PFSK-1 (cell line): ENCODE data around the gene TCF7L1.

Experiments used
- FOXP2 ChIP-seq: optimal IDR thresholded peaks from 2 replicates; pipeline ENCODE3; 2011; ENCODE audit warnings: borderline replicate concordance, control low read depth, inconsistent platforms; ENCODE audit not compliant: insufficient read depth; ENCODE audit errors: extremely low read length, extremely low read depth
- POLR2AphosphoS5 ChIP-seq: IDR thresholded peaks from 2 replicates; pipeline ENCODE4 v1.6.1; 2012; ENCODE audit warnings: low read depth, mild to moderate bottlenecking, control low read depth, low read length, moderate library complexity
- REST ChIP-seq, 2 experiments: IDR thresholded peaks; 2 replicates each; pipeline versions ENCODE4 v1.6.1 to v1.8.0; 2011 to 2012; ENCODE audit warnings: low read depth in 2 of 2, low read length in 2 of 2, control low read depth in 1 of 2, inconsistent platforms in 1 of 2, mild to moderate bottlenecking in 1 of 2, moderate library complexity in 1 of 2; ENCODE audit not compliant: insufficient read depth in 1 of 2
- SIN3A ChIP-seq: IDR thresholded peaks from 2 replicates; pipeline ENCODE4 v1.6.1; 2012; ENCODE audit warnings: mild to moderate bottlenecking, low read length, moderate library complexity, borderline replicate concordance; ENCODE audit not compliant: insufficient read depth
- TAF1 ChIP-seq: IDR thresholded peaks from 2 replicates; pipeline ENCODE4 v1.6.1; 2012; ENCODE audit warnings: low read length, control low read depth, borderline replicate concordance; ENCODE audit not compliant: insufficient read depth

GRCh38 chr2:85120363-85120762 is 12.8 kb upstream of the TCF7L1 start:
- TF ChIP-seq POLR2AphosphoS5 (no peak), REST (IDR thresholded peaks at IDR 0.05; ENCODE audit: insufficient read depth in 1 of 2, low read depth in 2 of 2, low read length in 2 of 2) (no peak), SIN3A (no peak), TAF1 (no peak), FOXP2 (no peak)
